Suprapubic skin (tissue), 4 donors: ENCODE results near the gene GABRP. TPM values are rescaled to one million over a fixed set of nuclear protein-coding genes. Genes with fewer than 3 reads are reported as not detected.
"Not testable (repeated sequence)": the region's sequence is repeated elsewhere in the genome, so short reads cannot be mapped to it uniquely, and the experiment has no call there.

Experiments used
- DNase-seq, 2 donors: peaks; one replicate each; pipeline ENCODE4 v3.0.0-alpha.2; 2019; ENCODE audit warnings: low spot score in 2 of 2
- H3K27ac ChIP-seq: fragments of 200-600 bp; sonication (generic); one replicate; pipeline ENCODE4 v1.5.1; 2019
- H3K27me3 ChIP-seq: fragments of 200-600 bp; sonication (generic); one replicate; pipeline ENCODE4 v1.5.1; 2019
- H3K36me3 ChIP-seq: fragments of 200-600 bp; sonication (generic); one replicate; pipeline ENCODE4 v1.5.1; 2019
- H3K4me1 ChIP-seq: fragments of 200-600 bp; sonication (generic); one replicate; pipeline ENCODE4 v1.5.1; 2019
- H3K4me3 ChIP-seq: fragments of 200-600 bp; sonication (generic); one replicate; pipeline ENCODE4 v1.5.1; 2019; ENCODE audit warnings: mild to moderate bottlenecking
- H3K9me3 ChIP-seq: fragments of 200-600 bp; sonication (generic); one replicate; pipeline ENCODE4 v1.5.1; 2019
- EP300 ChIP-seq: sonication (generic); formaldehyde crosslinking; IDR thresholded peaks from one replicate; pipeline ENCODE4 v1.6.1; 2017; ENCODE audit warnings: antibody characterized with exemption
- POLR2A ChIP-seq, 2 donors: fragments of 450-650 bp; IDR thresholded peaks; one replicate each; pipeline ENCODE4 v1.6.1; 2017; ENCODE audit warnings: antibody characterized with exemption in 2 of 2, mild to moderate bottlenecking in 2 of 2, moderate library complexity in 2 of 2
- POLR2AphosphoS5 ChIP-seq, 3 donors: sonication (generic); formaldehyde crosslinking; IDR thresholded peaks; one replicate each; pipeline ENCODE4 v1.6.1; 2017; ENCODE audit warnings: antibody characterized with exemption in 3 of 3
- WGBS: methylation state at CpG from one replicate; pipeline ENCODE4 v1.1.5; 2018; 5-methylcytosine and 5-hydroxymethylcytosine counted together
- total RNA-seq, 4 donors: library from RNA; depleted of rRNA; stranded (reverse); fragments of >200 nt; gene quantifications; one replicate each; pipeline ENCODE4 v1.1.0, GENCODE V29; 2016
- TF ChIP-seq, protein P1 (sequence below), 2 donors: fragments of 200-600 bp in 1 of 2; fragments of 450-650 bp in 1 of 2; sonication (generic) in 1 of 2; IDR thresholded peaks; one replicate each; pipeline ENCODE4 v1.5.1; 2016 to 2019; ENCODE audit warnings: antibody characterized with exemption in 2 of 2, mild to moderate bottlenecking in 1 of 2, moderate library complexity in 1 of 2

The GABRP gene
- total RNA-seq, 4 donors from 2014 or later: 8.0 to 24.3 (median 16.1) TPM

DNA sequence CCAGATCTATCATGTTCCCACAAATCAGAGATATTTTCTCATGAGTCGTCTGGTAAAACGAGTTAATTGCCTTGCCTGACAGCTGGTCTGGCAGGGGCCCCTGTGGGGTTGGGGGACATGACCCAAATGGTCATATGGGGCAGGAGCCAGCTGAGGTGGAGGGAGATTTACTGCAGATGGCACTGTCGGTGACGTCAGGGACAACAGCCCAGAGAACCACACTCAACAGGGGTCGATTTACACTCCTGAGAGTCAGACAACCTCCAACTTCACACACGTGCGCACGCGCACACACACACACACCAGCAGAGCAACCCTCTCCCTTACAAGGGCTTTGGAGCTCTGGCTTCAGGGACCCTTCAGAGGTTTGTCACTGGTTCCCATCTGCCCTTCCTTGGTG, 23.4 kb upstream of the GABRP start:
- WGBS: 61% methylated on average over 7 of the region's 9 CpGs
- no peak for DNase-seq
- Histone ChIP-seq H3K36me3 (no peaks in the 10 kb centered on the region), H3K4me3 (no peak overlapping the region), H3K27ac (no peak overlapping the region), H3K4me1 (peaks cover 4% of the 10 kb centered on the region), H3K9me3 (no peaks in the 10 kb centered on the region), H3K27me3 (no peaks in the 10 kb centered on the region)
- TF ChIP-seq, protein P1, sequence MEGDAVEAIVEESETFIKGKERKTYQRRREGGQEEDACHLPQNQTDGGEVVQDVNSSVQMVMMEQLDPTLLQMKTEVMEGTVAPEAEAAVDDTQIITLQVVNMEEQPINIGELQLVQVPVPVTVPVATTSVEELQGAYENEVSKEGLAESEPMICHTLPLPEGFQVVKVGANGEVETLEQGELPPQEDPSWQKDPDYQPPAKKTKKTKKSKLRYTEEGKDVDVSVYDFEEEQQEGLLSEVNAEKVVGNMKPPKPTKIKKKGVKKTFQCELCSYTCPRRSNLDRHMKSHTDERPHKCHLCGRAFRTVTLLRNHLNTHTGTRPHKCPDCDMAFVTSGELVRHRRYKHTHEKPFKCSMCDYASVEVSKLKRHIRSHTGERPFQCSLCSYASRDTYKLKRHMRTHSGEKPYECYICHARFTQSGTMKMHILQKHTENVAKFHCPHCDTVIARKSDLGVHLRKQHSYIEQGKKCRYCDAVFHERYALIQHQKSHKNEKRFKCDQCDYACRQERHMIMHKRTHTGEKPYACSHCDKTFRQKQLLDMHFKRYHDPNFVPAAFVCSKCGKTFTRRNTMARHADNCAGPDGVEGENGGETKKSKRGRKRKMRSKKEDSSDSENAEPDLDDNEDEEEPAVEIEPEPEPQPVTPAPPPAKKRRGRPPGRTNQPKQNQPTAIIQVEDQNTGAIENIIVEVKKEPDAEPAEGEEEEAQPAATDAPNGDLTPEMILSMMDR (IDR thresholded peaks at IDR 0.05): no peak
- TF ChIP-seq POLR2A (IDR thresholded peaks at IDR 0.05) (no peak), POLR2AphosphoS5 (IDR thresholded peaks at IDR 0.05) (no peak), EP300 (no peak)

DNA sequence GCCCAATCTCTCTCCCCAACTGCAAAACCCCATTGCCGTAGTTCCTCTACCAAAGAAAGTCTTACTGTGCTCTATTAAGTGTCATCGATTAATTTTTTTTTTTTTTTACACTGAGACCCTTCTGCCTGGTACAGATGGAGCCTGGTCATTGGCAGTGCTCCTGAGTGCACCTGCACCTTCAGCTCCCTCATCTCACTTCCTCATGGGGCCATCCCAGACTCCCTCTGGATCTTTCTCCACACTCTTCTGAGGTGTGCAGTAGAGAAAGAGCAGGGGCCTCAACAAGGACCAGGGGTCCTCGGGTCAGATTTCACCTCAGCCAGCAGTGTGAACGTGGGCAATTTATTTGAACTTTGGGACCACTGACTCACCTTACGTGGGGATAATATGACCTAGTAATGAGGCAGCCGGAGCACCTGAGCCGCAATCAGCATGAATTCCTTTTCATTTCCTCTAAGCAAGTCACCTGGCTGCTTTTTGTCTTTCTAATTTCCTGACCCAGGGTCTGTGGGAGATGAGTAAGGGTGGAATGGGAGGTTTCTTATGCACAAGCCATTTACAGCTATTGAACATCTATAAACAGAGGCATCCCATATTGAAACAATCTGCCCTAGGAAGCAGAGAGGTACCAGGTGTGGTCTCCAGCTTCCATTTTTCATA, 22.3 kb upstream of the GABRP start:
- WGBS: 87% methylated on average over 7 of the region's 7 CpGs
- H3K4me3 ChIP-seq: no peak overlapping the region

DNA sequence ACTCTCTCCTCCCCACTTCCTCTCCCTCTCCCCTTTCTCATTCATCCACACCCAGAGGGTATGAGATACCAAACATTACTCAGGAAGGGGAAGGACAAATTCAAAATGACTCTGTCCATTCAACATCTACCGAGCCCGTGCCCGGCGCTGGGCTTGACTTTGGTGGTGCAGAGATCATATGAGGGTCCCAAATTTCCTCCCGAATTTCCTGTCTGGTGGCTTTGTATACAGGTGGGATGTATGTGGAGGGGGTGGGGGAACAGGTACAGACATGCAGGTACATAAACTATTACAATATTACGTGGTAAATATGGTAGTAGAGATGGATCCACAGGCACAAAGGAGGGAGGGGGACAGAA, 21.8 kb upstream of the GABRP start:
- Histone ChIP-seq H3K27me3 (no peaks in the 10 kb centered on the region), H3K27ac (no peak overlapping the region), H3K4me1 (no peaks in the 10 kb centered on the region), H3K4me3 (no peak overlapping the region), H3K36me3 (no peaks in the 10 kb centered on the region), H3K9me3 (no peaks in the 10 kb centered on the region)
- 80% methylated on average over 6 of the region's 6 CpGs for WGBS
- no peak for DNase-seq
- TF ChIP-seq EP300: no peak
- no peak for TF ChIP-seq POLR2AphosphoS5 (IDR thresholded peaks at IDR 0.05)
- TF ChIP-seq, protein P1 (IDR thresholded peaks at IDR 0.05): no peak
- no peak for TF ChIP-seq POLR2A (IDR thresholded peaks at IDR 0.05)

More for the DNA sequence above, 22.3 kb upstream of the GABRP start:
- Histone ChIP-seq H3K36me3 (no peaks in the 10 kb centered on the region), H3K27me3 (no peaks in the 10 kb centered on the region), H3K9me3 (no peaks in the 10 kb centered on the region), H3K4me1 (peaks cover 3% of the 10 kb centered on the region), H3K27ac (no peak overlapping the region)
- no peak for TF ChIP-seq EP300
- TF ChIP-seq POLR2A (IDR thresholded peaks at IDR 0.05): no peak
- TF ChIP-seq, protein P1 (IDR thresholded peaks at IDR 0.05): no peak
- no peak for TF ChIP-seq POLR2AphosphoS5 (IDR thresholded peaks at IDR 0.05)
- DNase-seq: no peak

DNA sequence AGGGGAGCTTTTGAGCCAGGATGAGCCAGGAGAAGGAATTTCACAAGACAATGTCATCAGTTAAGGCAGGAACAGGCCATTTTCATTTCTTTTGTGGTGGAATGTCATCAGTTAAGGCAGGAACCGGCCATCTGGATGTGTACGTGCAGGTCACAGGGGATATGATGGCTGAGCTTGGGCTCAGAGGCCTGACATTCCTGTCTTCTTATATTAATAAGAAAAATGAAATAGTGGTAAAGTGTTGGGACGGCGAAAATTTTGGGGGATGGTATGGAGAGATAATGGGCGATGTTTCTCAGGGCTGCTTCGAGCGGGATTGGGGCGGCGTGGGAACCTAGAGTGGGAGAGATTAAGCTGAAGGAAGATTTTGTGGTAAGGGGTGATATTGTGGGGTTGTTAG, 21.2 kb upstream of the GABRP start:
- H3K27ac ChIP-seq: not testable (repeated sequence)
- 93% methylated on average over 9 of the region's 9 CpGs for WGBS

DNA sequence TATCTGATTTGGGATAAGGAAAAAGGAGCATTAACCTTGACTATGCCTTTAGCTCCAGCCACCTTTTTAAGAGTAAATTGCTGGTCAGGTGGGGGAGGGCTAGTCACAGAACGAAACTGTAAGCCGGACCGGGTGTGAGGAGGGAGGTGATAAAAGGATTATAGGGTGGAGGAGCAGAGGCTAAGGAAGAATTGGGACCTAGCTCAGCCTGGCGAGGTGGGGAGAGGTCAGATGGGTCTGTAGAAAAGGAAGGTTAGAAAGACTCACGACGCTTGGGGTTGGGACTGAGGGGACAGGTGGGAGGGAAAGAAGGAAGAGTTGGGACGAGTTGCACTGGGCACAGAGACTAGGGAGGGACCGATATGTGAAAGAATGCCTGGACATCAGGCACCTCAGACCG, 17.7 kb upstream of the GABRP start:
- not testable (repeated sequence) for DNase-seq, H3K4me3 ChIP-seq, H3K4me1 ChIP-seq, H3K9me3 ChIP-seq, H3K36me3 ChIP-seq, H3K27me3 ChIP-seq, H3K27ac ChIP-seq
- 80% methylated on average over 9 of the region's 9 CpGs for WGBS

More for the DNA sequence above, 21.2 kb upstream of the GABRP start:
- not testable (repeated sequence) for H3K9me3 ChIP-seq, H3K4me1 ChIP-seq, H3K4me3 ChIP-seq, DNase-seq, H3K27me3 ChIP-seq, H3K36me3 ChIP-seq

DNA sequence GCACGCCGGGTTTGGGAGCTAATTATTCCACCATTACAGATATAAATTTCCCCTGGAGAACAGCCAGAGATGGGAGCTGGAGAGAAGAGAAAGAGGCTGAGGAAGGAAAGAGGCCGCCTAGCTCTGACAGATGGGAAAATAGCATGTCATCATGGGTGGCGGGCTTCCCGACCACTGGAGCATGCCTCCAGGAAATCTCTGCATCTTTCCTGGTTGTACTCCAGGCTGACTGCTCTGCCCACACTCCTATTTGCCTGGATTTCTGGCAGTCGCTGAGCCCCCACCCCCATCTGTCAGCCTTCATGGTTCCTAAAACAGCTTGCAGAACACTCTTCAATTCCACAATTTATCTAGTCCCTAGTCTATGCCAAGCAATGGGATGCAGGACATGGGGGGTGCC, 14.3 kb upstream of the GABRP start:
- no peaks in the 10 kb centered on the region for H3K9me3 ChIP-seq
- H3K4me3 ChIP-seq: no peak overlapping the region
- no peaks in the 10 kb centered on the region for H3K36me3 ChIP-seq
- no peak for DNase-seq
- no peaks in the 10 kb centered on the region for H3K4me1 ChIP-seq
- H3K27me3 ChIP-seq: peaks cover 2% of the 10 kb centered on the region
- WGBS: 24% methylated on average over 6 of the region's 6 CpGs
- no peak overlapping the region for H3K27ac ChIP-seq
- TF ChIP-seq EP300 (no peak), POLR2AphosphoS5 (IDR thresholded peaks at IDR 0.05) (no peak), POLR2A (IDR thresholded peaks at IDR 0.05) (no peak)
- TF ChIP-seq, protein P1 (IDR thresholded peaks at IDR 0.05): no peak
